ENCODE results near the gene ESAM.

The ESAM gene

DNA sequence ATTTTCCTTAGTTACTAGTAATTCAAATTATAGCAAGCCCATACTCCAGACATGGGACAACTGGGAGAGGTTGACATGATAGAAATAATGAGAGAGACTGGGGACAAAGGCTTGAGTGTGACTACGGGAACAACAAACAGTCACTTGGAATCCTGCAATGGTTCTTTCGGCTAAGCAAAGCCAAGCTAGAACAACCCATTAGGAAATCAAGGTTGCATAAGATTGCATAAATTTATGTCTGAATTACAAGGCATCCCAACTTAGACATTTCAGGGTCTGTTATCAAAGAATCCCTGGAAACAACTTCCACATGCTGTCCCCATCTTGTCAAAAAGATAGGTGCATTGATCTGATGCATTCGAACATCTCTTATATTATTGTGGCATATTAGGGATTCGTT, 32.5 kb downstream of the ESAM start:
- TF ChIP-seq, protein P1, sequence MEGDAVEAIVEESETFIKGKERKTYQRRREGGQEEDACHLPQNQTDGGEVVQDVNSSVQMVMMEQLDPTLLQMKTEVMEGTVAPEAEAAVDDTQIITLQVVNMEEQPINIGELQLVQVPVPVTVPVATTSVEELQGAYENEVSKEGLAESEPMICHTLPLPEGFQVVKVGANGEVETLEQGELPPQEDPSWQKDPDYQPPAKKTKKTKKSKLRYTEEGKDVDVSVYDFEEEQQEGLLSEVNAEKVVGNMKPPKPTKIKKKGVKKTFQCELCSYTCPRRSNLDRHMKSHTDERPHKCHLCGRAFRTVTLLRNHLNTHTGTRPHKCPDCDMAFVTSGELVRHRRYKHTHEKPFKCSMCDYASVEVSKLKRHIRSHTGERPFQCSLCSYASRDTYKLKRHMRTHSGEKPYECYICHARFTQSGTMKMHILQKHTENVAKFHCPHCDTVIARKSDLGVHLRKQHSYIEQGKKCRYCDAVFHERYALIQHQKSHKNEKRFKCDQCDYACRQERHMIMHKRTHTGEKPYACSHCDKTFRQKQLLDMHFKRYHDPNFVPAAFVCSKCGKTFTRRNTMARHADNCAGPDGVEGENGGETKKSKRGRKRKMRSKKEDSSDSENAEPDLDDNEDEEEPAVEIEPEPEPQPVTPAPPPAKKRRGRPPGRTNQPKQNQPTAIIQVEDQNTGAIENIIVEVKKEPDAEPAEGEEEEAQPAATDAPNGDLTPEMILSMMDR (IDR thresholded peaks at IDR 0.05; ENCODE audit: insufficient read depth, low read depth, low read length, missing control alignments), result no peak
- DNase-seq (ENCODE audit: low read depth), result no peak
- no peak overlapping the region for H3K4me3 ChIP-seq (ENCODE audit: low read length)

DNA sequence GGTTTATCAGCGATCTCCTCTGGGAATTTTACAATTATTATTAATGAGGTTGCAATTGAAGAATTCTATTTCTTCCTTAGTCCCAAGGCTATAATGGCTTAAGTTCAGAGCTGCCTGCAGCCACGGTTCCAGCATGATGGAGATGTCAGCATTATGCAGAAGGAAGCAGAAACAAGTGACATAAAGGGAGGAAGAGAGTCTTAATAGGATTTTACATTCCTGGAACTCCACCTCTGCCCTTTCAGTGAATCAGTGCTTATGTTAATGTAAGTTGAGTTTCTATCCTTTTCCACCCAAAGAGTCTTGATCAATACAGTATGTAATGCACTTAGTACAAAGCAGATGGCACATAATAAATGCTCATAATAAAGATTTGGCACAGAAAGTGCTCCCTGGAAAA, 34.0 kb downstream of the ESAM start:
- TF ChIP-seq, protein P1 (IDR thresholded peaks at IDR 0.05; ENCODE audit: insufficient read depth, low read depth, low read length, missing control alignments), result no peak
- DNase-seq (ENCODE audit: low read depth), result no peak
- H3K4me3 ChIP-seq (ENCODE audit: low read length), result no peak overlapping the region

DNA sequence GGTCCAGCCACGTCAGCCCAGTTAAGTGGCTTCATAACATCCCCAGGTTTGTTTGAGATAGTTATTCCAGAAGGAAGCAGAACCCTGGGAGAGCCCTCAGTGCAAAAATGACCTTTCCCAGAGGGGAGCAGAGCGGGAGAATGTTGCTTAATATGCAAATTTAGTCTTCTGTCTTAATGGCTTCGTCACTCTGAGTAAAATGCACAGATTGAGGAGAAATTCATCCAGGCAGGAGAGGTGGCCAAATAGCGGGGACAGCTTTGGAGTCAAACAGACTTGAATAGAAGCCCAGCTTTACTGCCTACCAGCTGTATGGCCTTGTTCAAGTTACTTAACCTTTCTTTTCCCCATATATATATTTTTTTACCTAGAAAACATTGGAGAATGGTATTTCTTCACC, 34.6 kb downstream of the ESAM start:
- DNase-seq (ENCODE audit: low read depth), result no peak

DNA sequence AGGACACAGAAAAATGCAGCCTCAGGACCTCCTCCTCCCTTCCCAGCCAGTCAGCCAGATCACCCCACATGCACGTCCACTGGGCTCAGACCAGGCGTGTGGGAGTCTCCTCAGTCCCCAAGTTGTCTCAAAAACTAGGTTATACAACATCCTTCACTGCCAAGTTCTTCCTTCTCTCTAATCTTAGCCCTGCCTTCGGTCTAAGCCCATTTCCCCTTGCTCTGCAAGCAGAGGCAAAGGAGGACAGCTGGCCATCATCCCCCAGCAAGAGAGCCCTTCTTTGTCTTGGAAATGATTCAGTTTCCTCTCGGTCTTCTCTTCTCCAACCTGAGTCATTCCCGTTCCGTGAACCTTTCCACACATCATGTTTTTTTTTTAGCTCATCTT, 36.4 kb downstream of the ESAM start:
- peak; percentile 78 for DNase-seq (ENCODE audit: low read depth)
- TF ChIP-seq, protein P1 (IDR thresholded peaks at IDR 0.05; ENCODE audit: insufficient read depth, low read depth, low read length, missing control alignments), result no peak
- no peak overlapping the region for H3K4me3 ChIP-seq (ENCODE audit: low read length)

More for the DNA sequence above, 34.6 kb downstream of the ESAM start:
- no peak overlapping the region for H3K4me3 ChIP-seq (ENCODE audit: low read length)
- TF ChIP-seq, protein P1 (IDR thresholded peaks at IDR 0.05; ENCODE audit: insufficient read depth, low read depth, low read length, missing control alignments), result no peak

DNA sequence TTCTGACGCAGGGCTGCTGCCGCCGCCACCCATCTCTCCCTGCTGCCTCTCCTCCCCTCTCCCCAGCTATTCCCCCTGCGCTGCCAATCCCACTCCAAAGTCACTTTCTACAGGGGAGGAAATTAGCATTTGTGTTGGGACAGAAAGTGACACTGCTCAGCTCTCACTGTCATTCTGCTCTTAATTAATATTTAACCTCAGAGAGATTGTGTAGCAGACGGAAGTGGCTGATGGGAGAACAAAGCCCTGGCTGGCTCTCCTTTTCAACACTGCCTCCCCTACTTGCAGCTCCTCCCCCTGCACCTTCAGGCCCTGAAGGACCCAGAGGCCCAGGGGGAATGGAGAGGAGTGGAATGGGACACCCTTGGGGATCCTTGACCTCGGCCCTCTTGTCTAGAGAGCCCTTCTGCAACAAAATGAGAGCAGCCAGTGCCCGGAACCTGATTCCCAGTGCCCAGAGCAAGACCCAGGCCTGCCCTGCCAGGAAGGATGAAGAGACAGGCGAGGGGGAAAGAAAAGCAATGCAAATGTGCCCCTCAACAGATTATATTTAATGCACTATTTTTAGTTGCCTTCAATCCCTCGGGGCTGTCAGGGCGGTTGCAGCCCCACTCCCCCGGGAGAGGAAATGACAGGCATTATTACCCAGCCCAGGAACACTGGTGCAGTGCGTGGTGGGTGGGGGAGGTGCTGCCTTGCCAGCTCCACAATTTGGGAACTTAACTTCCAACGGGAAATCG, 36.9 kb downstream of the ESAM start:
- H3K4me3 ChIP-seq (ENCODE audit: low read length), result no peak overlapping the region
- no peak for DNase-seq (ENCODE audit: low read depth)
- TF ChIP-seq, protein P1 (IDR thresholded peaks at IDR 0.05; ENCODE audit: insufficient read depth, low read depth, low read length, missing control alignments), result no peak

DNA sequence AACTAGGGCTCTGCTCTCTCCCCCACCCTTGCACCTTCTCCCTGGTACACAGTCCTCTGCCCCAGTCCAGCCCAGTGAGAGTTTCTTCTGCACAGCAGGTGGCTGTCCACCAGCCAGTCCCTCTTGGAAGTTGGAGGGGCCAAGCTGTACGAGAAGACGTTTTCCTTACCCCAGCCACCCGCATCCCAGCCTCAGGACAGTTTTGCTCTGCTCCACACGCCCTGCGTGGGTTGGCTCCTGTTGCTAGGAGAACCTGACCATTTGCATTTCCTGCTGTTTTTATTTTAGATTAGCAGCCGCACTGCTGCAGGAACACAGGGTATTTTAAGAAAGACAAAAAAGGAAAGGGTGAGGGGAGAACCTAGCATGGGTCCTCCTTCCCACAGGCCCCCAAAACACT, 39.9 kb downstream of the ESAM start:
- H3K4me3 ChIP-seq (ENCODE audit: low read length), result no peak overlapping the region
- DNase-seq (ENCODE audit: low read depth), result no peak
- TF ChIP-seq, protein P1 (IDR thresholded peaks at IDR 0.05; ENCODE audit: insufficient read depth, low read depth, low read length, missing control alignments), result no peak

DNA sequence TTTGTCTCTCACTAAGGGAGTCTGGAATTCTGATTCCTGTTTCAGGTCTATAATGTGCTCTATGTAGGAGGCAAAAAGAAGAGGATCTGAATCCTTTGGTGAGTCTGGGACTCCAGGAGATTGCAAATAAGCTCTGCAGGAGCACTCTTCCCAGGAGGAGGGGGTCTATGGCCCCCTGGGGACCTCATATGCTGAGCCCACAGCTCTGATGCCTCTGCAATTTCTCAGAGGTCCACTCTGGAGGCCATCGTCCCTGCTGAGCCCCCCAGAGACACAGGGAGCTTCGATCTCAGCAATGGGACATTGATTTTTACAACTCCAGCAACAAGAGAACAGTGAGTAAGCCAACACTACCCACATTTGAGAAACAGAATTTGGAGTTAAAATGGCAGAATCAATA, 42.6 kb downstream of the ESAM start:
- no peak overlapping the region for H3K4me3 ChIP-seq (ENCODE audit: low read length)
- TF ChIP-seq, protein P1 (IDR thresholded peaks at IDR 0.05; ENCODE audit: insufficient read depth, low read depth, low read length, missing control alignments), result no peak
- DNase-seq (ENCODE audit: low read depth), result no peak

All from epithelial cell of esophagus (primary cell).